Activated CD4-positive, alpha-beta T cell treated with anti-CD3 and anti-CD28 coated beads, Interleukin-2, amount 10 ng/mL, durations not matched to agents 7 days and 5 days (primary cell): ENCODE results near the gene KLK1. TPM values are rescaled to one million over a fixed set of nuclear protein-coding genes. Genes with fewer than 3 reads are reported as not detected.

Source experiments
- CTCF ChIA-PET: fragments of 350-600 bp; sonication (Branson Sonifier 250); formaldehyde crosslinking; loops from one replicate; lab custom pipeline; 2021; ENCODE audit warnings: antibody characterized with exemption; lab: Charles Lee
- POLR2A ChIA-PET: fragments of 350-600 bp; sonication (Branson Sonifier 250); formaldehyde crosslinking; loops from one replicate; lab custom pipeline; 2021; ENCODE audit warnings: antibody characterized with exemption; lab: Charles Lee
- DNase-seq: peaks from one replicate; pipeline ENCODE4 v3.0.0-alpha.2; 2020
- H3K27ac Mint-ChIP-seq: one replicate; pipeline ENCODE4 v1.8.0; 2021; ENCODE audit warnings: mild to moderate bottlenecking, moderate library complexity, mixed read lengths
- H3K27me3 Mint-ChIP-seq: one replicate; pipeline ENCODE4 v1.8.0; 2021; ENCODE audit warnings: mixed read lengths
- H3K36me3 Mint-ChIP-seq: one replicate; pipeline ENCODE4 v1.8.0; 2021; ENCODE audit warnings: low read depth, mixed read lengths
- H3K4me1 Mint-ChIP-seq: one replicate; pipeline ENCODE4 v1.8.0; 2021; ENCODE audit warnings: mixed read lengths
- H3K4me3 Mint-ChIP-seq: one replicate; pipeline ENCODE4 v1.8.0; 2021; ENCODE audit warnings: mild to moderate bottlenecking, moderate library complexity, mixed read lengths
- H3K9me3 Mint-ChIP-seq: one replicate; pipeline ENCODE4 v1.8.0; 2021; ENCODE audit warnings: mixed read lengths
- total RNA-seq, 2 experiments: library from RNA; stranded (reverse); gene quantifications; one replicate each; pipeline ENCODE4 v1.2.3, GENCODE V29; 2021

Gene KLK1
- total RNA-seq, 2 experiments from 2014 or later = 0.75 to 1.1 TPM

DNA sequence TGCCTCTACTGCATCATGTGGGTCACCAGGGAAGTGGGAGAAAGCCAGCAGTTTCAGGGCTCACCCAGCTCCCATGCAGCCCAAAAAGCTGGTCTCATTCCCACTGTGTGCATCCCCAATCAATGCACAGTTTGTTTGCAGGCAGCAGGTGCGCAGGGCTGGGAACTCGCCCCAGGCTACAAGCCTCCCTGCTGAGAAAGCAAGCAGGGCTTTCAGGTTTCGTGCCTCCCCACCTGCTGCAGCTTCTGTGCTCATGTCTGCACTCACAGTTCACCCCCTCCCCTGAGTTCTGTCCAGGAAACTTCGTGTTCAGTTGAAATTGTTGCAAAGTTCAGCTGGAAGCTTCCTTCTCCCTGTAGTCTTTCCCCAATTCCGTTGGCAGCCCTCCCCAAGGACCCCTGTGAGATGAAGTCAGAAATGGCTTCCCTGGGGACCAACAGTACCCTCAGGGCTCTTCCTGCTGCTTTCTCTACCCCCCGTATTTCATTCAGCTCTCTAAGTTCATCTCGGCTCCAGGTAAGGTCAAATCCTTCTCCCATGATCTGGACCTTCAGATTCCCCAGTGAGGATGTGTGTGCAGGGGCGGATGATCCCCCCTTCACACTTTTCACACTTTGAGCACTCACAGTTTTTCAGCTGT is 20.8 kb upstream of the KLK1 start:
- no peak for DNase-seq
- peaks cover 8% of the 10 kb centered on the region for H3K27me3 Mint-ChIP-seq
- no peaks in the 10 kb centered on the region for H3K9me3 Mint-ChIP-seq
- H3K36me3 Mint-ChIP-seq = no peaks in the 10 kb centered on the region
- CTCF ChIA-PET = no interaction called here
- no peak overlapping the region for H3K27ac Mint-ChIP-seq
- no peak overlapping the region for H3K4me3 Mint-ChIP-seq
- POLR2A ChIA-PET = no interaction called here
- no peaks in the 10 kb centered on the region for H3K4me1 Mint-ChIP-seq

DNA sequence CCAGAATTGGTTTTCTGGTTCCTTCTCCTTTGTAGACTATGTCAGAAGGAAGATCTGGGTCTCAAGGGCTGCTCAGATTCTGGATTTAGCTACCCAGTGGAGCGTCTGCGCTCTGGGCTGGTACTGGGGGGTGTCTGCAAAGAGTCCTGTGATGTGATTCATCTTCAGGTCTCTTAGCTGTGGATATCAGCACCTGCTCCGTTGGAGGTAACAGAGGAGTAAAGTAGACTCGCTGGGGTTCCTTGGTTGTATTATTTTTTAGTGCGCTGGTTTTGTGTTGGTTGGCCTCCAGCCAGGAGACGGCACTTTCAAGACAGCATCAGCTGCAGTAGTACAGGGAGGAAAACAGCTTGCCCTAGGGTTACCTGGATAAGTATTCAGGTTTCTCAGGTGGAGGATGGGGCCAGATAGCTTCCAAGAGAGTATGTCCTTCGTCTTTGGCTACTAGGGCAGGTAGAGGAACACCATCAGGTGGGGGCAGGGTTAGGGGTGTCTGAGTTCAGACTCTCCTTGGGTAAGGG is 20.2 kb upstream of the KLK1 start:
- Mint-ChIP-seq H3K27ac (no peak overlapping the region), H3K36me3 (no peaks in the 10 kb centered on the region), H3K4me1 (no peaks in the 10 kb centered on the region), H3K9me3 (no peaks in the 10 kb centered on the region), H3K27me3 (peaks cover 8% of the 10 kb centered on the region), H3K4me3 (no peak overlapping the region)
- DNase-seq = no peak
- ChIA-PET POLR2A (no interaction called here), CTCF (no interaction called here)

DNA sequence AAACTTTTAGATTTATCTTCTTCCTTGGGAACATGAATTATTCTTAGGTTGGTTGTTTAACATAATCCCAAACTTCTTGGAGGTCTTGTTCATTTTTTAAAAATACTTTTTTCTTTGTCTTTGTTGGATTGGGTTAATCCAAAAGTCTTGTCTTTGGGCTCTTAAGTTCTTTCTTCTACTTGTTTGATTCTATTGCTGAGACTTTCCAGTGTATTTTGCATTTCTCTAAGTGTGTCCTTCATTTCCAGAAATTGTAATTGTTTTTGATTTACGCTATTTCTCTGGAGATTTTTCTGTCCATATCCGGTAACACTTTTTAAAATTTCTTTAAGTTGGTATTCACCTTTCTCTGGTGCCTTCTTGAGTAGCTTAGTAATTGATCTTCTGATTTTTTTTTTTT is 19.6 kb upstream of the KLK1 start:
- H3K4me1 Mint-ChIP-seq = peaks cover 2% of the 10 kb centered on the region
- H3K36me3 Mint-ChIP-seq = no peaks in the 10 kb centered on the region
- no peaks in the 10 kb centered on the region for H3K9me3 Mint-ChIP-seq
- H3K27ac Mint-ChIP-seq = no peak overlapping the region
- DNase-seq = no peak
- H3K4me3 Mint-ChIP-seq = no peak overlapping the region
- peaks cover 11% of the 10 kb centered on the region for H3K27me3 Mint-ChIP-seq
- CTCF ChIA-PET = no interaction called here
- POLR2A ChIA-PET = no interaction called here

DNA sequence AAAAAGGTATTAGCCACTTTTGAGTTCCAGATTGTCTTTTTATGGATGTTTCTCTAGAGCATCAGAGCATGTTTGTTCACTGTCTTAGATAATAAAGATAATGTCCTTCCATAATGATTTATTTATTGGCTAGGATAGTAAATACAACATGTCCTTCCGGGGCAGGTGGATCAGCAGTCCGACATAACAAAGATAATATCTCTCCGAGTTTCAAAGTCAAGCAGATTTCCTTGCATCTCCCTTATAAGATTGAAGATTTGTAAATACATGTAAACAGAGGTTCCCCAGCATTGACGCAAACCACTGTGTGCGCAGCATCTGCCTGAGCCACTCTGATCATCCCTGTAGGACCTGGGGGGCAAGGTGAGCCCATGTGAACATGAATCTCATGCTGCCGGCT is 18.5 kb upstream of the KLK1 start:
- Mint-ChIP-seq H3K4me3 (no peak overlapping the region), H3K4me1 (peaks cover 6% of the 10 kb centered on the region), H3K27ac (no peak overlapping the region), H3K36me3 (no peaks in the 10 kb centered on the region), H3K9me3 (no peaks in the 10 kb centered on the region), H3K27me3 (peaks cover 16% of the 10 kb centered on the region)
- POLR2A ChIA-PET = no interaction called here
- DNase-seq = no peak
- CTCF ChIA-PET = no interaction called here

DNA sequence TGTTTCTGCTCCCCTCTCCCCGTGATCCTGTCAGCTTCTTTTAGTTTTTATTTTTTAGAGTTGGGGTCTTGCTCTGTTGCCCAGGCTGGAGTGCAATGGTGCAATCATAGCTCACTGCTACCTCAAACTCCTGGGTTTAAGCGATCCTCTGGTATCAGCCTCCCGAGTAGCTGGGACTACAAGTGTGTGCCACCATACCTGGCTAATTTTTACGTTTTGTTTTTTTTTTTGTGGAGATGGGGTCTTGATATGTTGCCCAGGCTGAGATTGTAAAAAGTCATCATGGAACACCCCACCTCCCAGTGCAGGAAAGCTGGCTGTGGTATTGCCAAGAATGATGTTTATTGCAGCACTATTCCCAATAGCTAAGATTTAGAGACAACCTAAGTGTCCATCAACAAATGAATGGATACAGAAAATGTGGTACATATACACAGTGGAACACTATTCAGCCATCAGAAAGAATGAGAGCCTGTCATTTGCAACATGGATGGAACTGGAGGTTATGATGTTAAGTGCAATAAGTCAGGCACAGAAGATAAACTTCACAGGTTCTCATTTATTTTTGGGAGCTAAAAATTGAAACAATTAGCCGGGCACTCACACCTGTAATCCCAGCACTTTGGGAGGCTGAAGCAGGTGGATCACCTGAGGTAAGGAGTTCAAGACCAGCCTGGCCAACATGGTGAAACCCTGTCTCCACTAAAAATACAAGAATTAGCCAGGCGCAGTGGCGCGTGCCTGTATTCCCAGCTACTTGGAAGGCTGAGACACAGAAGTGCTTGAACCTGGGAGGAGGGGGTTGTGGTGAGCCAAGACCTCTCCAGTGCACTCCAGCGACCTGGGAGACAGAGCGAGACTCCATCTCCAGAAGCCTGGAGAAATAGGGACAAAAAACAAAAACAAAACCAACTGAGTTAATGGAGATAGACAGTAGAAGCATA is 16.4 kb upstream of the KLK1 start:
- Mint-ChIP-seq H3K36me3 (no peaks in the 10 kb centered on the region), H3K4me1 (peaks cover 19% of the 10 kb centered on the region), H3K27ac (no peak overlapping the region), H3K27me3 (peaks cover 27% of the 10 kb centered on the region), H3K9me3 (no peaks in the 10 kb centered on the region), H3K4me3 (no peak overlapping the region)
- DNase-seq = no peak
- ChIA-PET POLR2A (no interaction called here), CTCF (no interaction called here)

DNA sequence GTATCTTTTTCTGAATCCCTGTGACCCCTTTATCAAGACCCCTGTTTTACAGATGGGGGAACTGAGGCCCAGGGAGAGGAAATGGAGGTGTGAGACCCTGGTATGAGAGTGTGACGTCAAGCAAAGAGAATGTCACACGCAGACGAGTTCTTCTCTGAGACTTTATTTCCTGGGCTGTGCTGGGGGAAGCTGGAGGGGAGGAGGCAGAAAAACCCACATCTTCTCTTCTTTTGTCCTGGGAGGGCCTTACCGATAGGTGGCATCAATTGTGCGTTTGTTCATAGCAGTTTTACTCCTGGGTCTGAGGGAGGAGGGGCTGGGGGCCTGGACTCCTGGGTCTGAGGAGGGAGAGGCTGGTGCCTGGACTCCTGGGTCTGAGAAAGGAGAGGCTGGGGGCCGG is 14.7 kb upstream of the KLK1 start:
- Mint-ChIP-seq H3K36me3 (no peaks in the 10 kb centered on the region), H3K4me3 (no peak overlapping the region), H3K4me1 (peaks cover 19% of the 10 kb centered on the region), H3K9me3 (no peaks in the 10 kb centered on the region), H3K27ac (no peak overlapping the region), H3K27me3 (peaks cover 25% of the 10 kb centered on the region)
- CTCF ChIA-PET = no interaction called here
- POLR2A ChIA-PET = no interaction called here
- no peak for DNase-seq

DNA sequence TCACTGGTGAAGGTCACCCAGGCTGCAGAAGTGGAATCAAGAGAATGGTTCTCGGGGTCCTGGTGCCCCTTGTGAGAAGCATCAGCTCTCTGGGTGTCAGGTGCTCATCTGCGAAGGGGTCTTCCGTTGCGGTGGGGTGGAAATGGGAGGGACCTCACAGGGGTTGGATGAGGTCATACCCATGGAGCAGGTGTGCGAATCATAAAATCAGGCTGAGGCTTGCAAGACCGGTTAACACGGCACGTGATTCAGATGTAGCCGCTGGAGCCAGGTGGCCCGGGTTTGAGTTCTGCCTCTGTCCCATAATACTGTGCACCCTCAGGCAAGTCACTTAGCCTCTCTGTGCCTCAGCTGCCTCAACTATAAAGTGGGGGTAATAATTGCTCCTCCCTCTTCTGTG is 13.7 kb upstream of the KLK1 start:
- peak overlapping the region; percentile 50 for H3K4me3 Mint-ChIP-seq
- ChIA-PET POLR2A (no interaction called here), CTCF (no interaction called here)
- no peak for DNase-seq
- H3K9me3 Mint-ChIP-seq = no peaks in the 10 kb centered on the region
- H3K27me3 Mint-ChIP-seq = peaks cover 31% of the 10 kb centered on the region
- peaks cover 19% of the 10 kb centered on the region for H3K4me1 Mint-ChIP-seq
- no peaks in the 10 kb centered on the region for H3K36me3 Mint-ChIP-seq
- no peak overlapping the region for H3K27ac Mint-ChIP-seq

DNA sequence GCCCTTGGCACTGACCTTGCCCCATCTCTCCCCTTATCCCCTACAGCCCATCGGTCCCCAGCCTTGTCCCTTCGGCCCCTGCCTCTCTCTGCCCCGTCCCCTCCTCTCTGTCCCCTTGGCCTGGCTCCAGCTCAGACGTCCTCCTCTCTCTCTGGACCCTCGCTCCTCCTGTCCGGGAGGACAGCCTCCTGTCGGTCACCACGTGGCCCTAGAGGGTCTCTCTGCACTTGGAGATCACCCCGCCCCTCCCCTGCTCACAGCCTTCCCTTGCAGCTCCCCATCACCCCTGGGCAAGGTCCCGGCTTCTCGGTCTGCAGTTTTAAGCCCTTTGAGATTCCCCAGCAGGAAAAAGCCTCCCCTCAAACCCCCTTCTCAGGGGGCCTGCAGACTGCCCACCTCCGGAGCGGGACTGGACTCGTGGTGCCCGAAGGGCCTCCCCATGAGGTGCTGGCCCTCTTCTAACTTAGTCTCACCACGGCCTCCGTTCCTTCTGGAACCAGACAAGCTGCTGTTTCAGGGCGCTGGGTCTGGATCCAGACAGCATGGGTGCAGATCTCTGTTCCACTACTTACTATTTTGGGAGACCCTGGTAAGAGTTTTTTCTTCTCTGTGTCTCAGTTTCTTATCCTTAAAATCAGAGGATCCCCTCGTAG is 13.1 kb upstream of the KLK1 start:
- peak overlapping the region; percentile 7 for H3K27ac Mint-ChIP-seq
- no peak for DNase-seq
- ChIA-PET CTCF (no interaction called here), POLR2A (no interaction called here)
- H3K9me3 Mint-ChIP-seq = no peaks in the 10 kb centered on the region
- H3K27me3 Mint-ChIP-seq = peaks cover 31% of the 10 kb centered on the region
- no peaks in the 10 kb centered on the region for H3K36me3 Mint-ChIP-seq
- peaks cover 19% of the 10 kb centered on the region for H3K4me1 Mint-ChIP-seq
- H3K4me3 Mint-ChIP-seq = peak overlapping the region; percentile 73

DNA sequence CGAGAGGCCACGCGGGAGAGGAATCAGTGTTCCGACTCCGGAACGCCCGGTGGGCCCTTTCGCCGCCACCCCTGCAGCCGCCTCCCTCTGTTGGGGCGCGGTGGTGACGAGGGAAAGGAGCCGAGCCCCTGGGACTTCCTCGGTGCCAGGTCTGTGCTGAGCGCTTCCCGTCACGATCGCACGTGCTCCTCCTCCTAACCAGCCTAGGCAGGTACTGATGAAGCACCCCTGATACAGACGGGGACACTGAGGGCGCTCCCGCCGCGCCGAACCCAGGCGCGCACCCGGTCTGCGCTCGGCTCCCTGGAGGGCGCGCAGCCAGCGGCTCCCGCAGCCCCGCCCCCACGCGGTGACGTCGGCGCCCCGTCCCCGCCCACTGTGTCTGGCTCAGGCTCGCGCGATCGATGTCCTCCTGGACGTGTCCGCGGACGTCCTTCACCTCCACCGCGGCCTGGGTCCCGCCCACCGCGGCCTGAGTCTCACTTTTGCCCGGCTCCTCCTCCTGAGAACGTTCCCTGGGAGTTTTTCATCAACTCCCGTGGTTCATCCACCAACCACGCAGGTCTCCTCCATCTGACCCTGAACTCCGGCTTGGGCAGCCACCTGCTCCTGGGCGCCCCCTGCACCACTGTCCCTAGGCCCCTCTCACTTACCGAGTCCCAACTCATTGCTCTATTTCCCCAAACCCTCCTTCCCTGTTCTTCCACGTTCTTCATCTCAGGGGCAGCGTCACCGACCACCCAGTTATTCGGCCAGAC is 12.4 kb upstream of the KLK1 start:
- H3K27ac Mint-ChIP-seq = no peak overlapping the region
- CTCF ChIA-PET = interaction anchor here (1.1 kb wide), 1 partner anchor 12 kb away, joined by 4 read pairs; no protein-coding TSS in a partner anchor
- peaks cover 19% of the 10 kb centered on the region for H3K4me1 Mint-ChIP-seq
- peak; percentile 71 for DNase-seq
- H3K36me3 Mint-ChIP-seq = no peaks in the 10 kb centered on the region
- peak overlapping the region; percentile 73 for H3K4me3 Mint-ChIP-seq
- H3K9me3 Mint-ChIP-seq = no peaks in the 10 kb centered on the region
- peaks cover 31% of the 10 kb centered on the region for H3K27me3 Mint-ChIP-seq
- POLR2A ChIA-PET = no interaction called here

DNA sequence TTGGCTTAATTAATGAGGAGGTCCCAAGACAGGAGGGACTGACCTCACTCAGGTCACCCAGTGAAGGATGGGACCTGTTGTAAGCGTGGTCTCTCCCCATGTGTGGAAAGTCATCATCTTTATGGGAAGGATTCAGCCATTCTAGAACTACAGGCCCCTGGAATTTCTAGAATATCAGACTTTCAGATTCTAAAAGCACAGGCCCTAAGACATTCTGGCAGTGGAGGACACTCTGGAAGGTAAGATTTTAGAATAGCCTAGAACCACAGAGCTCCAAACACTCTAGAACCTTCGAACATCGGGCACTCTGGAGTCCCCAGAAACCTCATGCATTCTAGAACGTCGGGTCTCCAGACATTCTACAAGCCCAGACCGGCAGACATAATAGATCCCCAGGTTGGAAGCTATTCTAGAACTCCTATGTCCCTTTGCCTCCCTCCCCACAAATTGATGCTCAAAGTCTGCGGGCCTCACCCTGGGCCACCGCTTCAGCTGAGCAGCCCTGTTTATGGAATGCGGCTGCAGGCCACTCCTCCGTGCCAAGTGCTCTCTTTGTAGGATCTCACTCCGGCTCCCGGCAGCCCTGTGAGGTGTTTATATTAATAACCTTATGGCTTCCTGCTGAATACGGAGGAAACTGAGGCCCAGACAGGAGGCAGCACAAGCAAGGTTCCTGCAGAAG is 11.7 kb upstream of the KLK1 start:
- Mint-ChIP-seq H3K4me1 (peaks cover 19% of the 10 kb centered on the region), H3K27ac (no peak overlapping the region), H3K9me3 (no peaks in the 10 kb centered on the region), H3K36me3 (no peaks in the 10 kb centered on the region), H3K27me3 (peaks cover 31% of the 10 kb centered on the region), H3K4me3 (peak overlapping the region; percentile 73)
- no peak for DNase-seq
- POLR2A ChIA-PET = no interaction called here
- CTCF ChIA-PET = interaction anchor here (1.1 kb wide), 1 partner anchor 13 kb away, joined by 4 read pairs; no protein-coding TSS in a partner anchor

DNA sequence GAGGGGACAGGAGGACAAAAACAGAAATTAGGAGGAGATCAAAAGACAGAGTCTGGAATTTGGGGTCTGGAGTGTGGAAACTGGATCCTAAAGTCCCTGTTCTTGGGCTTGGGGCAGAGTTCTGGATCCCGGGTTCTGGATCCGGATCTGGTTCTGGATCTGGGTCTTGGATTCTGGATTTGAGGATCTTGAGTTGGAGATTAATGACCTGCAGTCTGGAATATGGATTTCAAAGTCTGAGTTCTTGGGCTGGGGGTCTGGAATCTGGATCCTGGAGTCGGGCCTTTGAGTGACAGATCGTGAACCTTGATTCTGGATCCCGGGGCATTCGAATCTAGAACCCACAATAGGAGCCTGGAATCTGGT is 10.2 kb upstream of the KLK1 start:
- H3K4me1 Mint-ChIP-seq = peaks cover 19% of the 10 kb centered on the region
- ChIA-PET CTCF (interaction anchor here (1.0 kb wide), 1 partner anchor 15 kb away, joined by 3 read pairs; no protein-coding TSS in a partner anchor), POLR2A (no interaction called here)
- H3K9me3 Mint-ChIP-seq = no peaks in the 10 kb centered on the region
- H3K4me3 Mint-ChIP-seq = no peak overlapping the region
- no peak for DNase-seq
- no peaks in the 10 kb centered on the region for H3K36me3 Mint-ChIP-seq
- H3K27ac Mint-ChIP-seq = no peak overlapping the region
- H3K27me3 Mint-ChIP-seq = peaks cover 31% of the 10 kb centered on the region
